Epithelial cell of esophagus (primary cell): ENCODE measurements around the gene PAFAH1B1.
A peak's percentile ranks its signal among the peaks of the same experiment; 100 is the strongest.
"Not testable (repeated sequence)": the region's sequence is repeated elsewhere in the genome, so short reads cannot be mapped to it uniquely, and the experiment has no call there.

ENCODE experiments used
- DNase-seq: peaks from one replicate; pipeline ENCODE4 v3.0.0; 2010; ENCODE audit warnings: low read depth
- H3K4me3 ChIP-seq: 2 replicates; pipeline ENCODE4 v1.5.1; 2011; ENCODE audit warnings: mild to moderate bottlenecking, low read length, control low read depth
- CTCF ChIP-seq: IDR thresholded peaks from 2 replicates; pipeline ENCODE4 v1.5.1; 2011; ENCODE audit warnings: low read depth, mild to moderate bottlenecking, low read length, control low read depth, inconsistent platforms; ENCODE audit not compliant: insufficient read depth; ENCODE audit errors: missing control alignments

PAFAH1B1 gene

GRCh38 chr17:2624292-2624731 lies 30.9 kb downstream of the PAFAH1B1 start:
- no peak for TF ChIP-seq CTCF
- no peak overlapping the region for H3K4me3 ChIP-seq
- DNase-seq = no peak

GRCh38 chr17:2626626-2627219 lies 33.3 kb downstream of the PAFAH1B1 start:
- DNase-seq, H3K4me3 ChIP-seq: not testable (repeated sequence)

- not testable (repeated sequence) for DNase-seq
Observed at GRCh38 chr17:2628922-2629321, 35.5 kb downstream of the PAFAH1B1 start.

GRCh38 chr17:2631211-2631610 lies 37.8 kb downstream of the PAFAH1B1 start:
- H3K4me3 ChIP-seq = no peak overlapping the region
- TF ChIP-seq CTCF = no peak
- DNase-seq = no peak

More at GRCh38 chr17:2628922-2629321, 35.5 kb downstream of the PAFAH1B1 start:
- not testable (repeated sequence) for H3K4me3 ChIP-seq

GRCh38 chr17:2634361-2634960 lies 41.0 kb downstream of the PAFAH1B1 start:
- peak; percentile 94 for DNase-seq
- no peak overlapping the region for H3K4me3 ChIP-seq
- TF ChIP-seq CTCF = no peak

- no peak for DNase-seq
- TF ChIP-seq CTCF = no peak
- H3K4me3 ChIP-seq = no peak overlapping the region
Observed at GRCh38 chr17:2635241-2635640, 41.8 kb downstream of the PAFAH1B1 start.

- DNase-seq = no peak
- H3K4me3 ChIP-seq = no peak overlapping the region
- TF ChIP-seq CTCF = no peak
Observed at GRCh38 chr17:2635675-2636074, 42.2 kb downstream of the PAFAH1B1 start.
